Midbrain (tissue), 1 donor: Measurements from ENCODE around the gene DHRSX.
"Not testable (repeated sequence)": the region's sequence is repeated elsewhere in the genome, so short reads cannot be mapped to it uniquely, and the experiment has no call there.

Experiments
- DNase-seq: peaks from one replicate; lab custom pipeline; 2025; lab: John Stamatoyannopoulos, UW

Gene DHRSX

GRCh38 chrX:2474280-2474962 lies 26.4 kb downstream of the DHRSX start:
- no peak for DNase-seq

- DNase-seq, result not testable (repeated sequence)
Measured at GRCh38 chrX:2473064-2473463, 27.7 kb downstream of the DHRSX start.

- DNase-seq, result no peak
Measured at GRCh38 chrX:2471641-2472040, 29.1 kb downstream of the DHRSX start.

- DNase-seq, result not testable (repeated sequence)
Measured at GRCh38 chrX:2471126-2471525, 29.6 kb downstream of the DHRSX start.

- DNase-seq, result not testable (repeated sequence)
Measured at GRCh38 chrX:2469852-2470251, 30.9 kb downstream of the DHRSX start.

- DNase-seq, result no peak
Measured at GRCh38 chrX:2469196-2469685, 31.5 kb downstream of the DHRSX start.

- no peak for DNase-seq
Measured at GRCh38 chrX:2468261-2469195, 32.2 kb downstream of the DHRSX start.

- DNase-seq, result no peak
Measured at GRCh38 chrX:2466876-2467656, 33.7 kb downstream of the DHRSX start.

- no peak for DNase-seq
Measured at GRCh38 chrX:2464677-2465166, 36.1 kb downstream of the DHRSX start.

- DNase-seq, result no peak
Measured at GRCh38 chrX:2463973-2464676, 36.7 kb downstream of the DHRSX start.

- DNase-seq, result not testable (repeated sequence)
Measured at GRCh38 chrX:2463481-2463880, 37.3 kb downstream of the DHRSX start.

- no peak for DNase-seq
Measured at GRCh38 chrX:2462780-2463179, 38.0 kb downstream of the DHRSX start.

- no peak for DNase-seq
Measured at GRCh38 chrX:2462074-2462473, 38.7 kb downstream of the DHRSX start.

GRCh38 chrX:2461711-2462016 lies 39.1 kb downstream of the DHRSX start:
- DNase-seq, result no peak

- DNase-seq, result not testable (repeated sequence)
Measured at GRCh38 chrX:2460821-2461710, 39.7 kb downstream of the DHRSX start.

GRCh38 chrX:2460048-2460447 lies 40.7 kb downstream of the DHRSX start:
- DNase-seq, result not testable (repeated sequence)

GRCh38 chrX:2458309-2458708 lies 42.5 kb downstream of the DHRSX start:
- DNase-seq, result no peak

- DNase-seq, result no peak
Measured at GRCh38 chrX:2457289-2458133, 43.3 kb downstream of the DHRSX start.

- DNase-seq, result not testable (repeated sequence)
Measured at GRCh38 chrX:2456091-2456490, 44.7 kb downstream of the DHRSX start.
